GM10847 (cell line): Measurements from ENCODE around the gene TARM1.

Experiments used
- POLR2A ChIP-seq: IDR thresholded peaks from 2 replicates; pipeline ENCODE4 v1.6.1; 2011; ENCODE audit not compliant: insufficient read length; ENCODE audit errors: extremely low read depth

The TARM1 gene

DNA sequence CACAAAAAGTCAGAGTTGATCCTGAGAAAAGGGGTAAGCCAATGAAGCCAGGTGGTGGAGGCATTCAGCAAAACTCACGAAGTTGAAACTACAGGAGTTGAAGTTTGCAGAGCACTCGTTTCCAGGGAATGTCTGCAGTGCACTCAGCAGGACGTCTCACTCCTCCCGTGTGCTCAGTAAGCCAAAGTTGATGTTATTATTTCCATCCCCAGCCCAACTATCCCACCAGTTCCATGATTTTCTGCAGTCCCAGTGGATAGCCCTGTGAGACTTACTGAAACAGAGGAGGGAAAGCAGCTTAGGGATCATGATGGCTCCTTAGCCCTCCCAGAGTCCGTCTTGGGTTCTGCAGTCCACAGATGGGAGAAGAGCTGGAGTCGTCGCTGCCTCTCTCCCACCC, at the start of gene TARM1:
TARM1 (minus strand) TSS at position 334 of the 400 bp plus-strand sequence; CDS start at position 309, 25 bp downstream.
- TF ChIP-seq POLR2A: no peak

DNA sequence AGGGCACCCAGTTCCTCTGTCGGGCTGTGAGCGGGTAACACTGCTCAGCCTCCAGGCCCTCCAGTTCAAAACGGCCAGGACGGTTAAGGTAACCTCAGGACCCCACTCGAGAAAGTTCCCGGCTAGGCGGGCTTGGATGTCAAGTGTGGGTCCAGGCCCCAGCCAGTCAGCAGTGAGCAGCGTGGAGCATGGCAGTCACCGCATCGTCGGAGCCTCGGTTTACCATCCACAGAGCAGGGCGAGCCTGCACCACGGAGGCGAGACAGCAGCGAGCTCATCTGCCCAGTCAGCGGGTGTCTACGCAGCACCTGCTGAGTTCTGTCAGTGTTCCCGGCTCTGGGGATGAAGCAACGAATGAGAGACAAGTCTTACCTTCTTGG, 48.4 kb upstream of the TARM1 start:
- TF ChIP-seq POLR2A: no peak

DNA sequence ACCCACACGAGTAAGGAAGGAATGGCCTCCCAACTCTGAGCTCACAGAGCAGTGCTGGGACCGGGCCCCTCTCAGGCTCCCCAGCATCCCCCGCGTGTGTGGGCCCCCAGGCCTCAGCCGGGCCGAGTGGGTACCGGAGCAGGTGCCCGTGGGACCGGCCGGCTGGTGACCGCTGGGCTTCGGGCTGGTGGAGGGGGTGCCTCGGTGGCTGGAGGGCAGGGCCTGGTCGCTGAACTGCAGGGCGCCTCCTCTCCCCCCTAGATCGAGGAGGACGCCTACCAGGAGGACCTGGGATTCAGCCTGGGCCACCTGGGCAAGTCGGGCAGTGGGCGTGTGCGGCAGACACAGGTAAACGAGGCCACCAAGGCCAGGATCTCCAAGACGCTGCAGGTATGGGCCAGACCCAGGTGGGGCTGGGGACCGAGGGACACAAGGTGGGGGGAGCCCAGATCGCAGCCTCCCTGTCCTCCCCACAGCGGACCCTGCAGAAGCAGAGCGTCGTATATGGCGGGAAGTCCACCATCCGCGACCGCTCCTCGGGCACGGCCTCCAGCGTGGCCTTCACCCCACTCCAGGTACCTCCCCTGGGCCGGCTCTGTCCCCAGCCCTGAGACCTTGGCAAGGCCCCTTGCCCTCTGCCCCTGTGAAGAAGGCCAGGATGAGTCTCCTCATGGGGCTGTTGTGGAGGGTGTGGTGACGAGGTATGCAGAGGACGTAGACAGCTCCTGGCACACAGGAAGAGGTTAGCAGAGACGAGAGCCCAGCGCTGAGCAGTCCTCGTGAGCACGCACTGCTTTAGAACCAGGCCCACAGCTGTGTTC, 47.8 kb upstream of the TARM1 start:
- no peak for TF ChIP-seq POLR2A

DNA sequence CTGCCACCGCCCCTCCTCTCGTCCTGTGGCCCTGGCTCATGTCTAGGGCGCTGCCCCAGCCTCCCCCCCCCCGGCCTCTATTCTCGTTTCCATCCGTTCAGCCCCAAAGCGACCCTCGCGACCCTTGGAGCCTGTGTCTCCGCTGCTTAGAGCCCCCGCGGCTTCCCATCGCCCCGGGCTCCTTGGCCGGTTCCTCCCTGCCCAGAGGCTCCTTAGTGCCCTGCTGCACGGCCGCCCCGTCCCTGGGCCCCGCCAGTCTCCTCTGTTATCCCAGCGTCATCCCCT, 47.2 kb upstream of the TARM1 start:
- no peak for TF ChIP-seq POLR2A

DNA sequence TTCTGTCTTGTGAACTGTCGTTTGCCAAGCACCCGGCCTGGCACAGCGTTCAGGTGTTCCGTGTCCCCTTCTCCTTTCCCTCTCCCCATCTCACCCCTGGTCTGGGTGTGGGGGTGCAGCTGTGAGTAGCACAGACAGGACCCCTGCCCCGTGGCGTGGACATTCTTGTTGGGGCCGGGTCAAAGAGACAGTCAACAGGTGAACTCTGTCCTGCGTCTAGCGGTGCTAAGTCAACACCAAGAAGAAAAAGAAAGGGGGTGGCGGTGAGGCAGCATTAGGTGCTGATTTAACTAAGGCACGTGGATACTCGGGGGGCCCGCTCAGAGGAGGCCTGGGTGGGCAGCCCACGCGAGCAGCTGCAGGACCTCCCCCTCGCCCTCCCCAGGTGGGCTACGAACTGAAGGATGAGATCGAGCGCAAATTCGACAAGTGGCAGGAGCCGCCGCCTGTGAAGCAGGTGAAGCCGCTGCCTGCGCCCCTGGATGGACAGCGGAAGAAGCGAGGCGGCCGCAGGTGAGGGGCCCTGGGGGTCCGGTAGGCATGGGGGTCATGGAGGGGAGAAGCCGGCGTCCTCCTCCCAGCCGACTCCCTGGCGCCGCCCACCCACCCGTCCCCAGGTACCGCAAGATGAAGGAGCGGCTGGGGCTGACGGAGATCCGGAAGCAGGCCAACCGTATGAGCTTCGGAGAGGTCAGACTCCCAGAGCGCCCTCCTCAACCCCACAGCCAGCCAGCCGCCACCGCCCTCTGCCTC, 46.7 kb upstream of the TARM1 start:
- TF ChIP-seq POLR2A: no peak

DNA sequence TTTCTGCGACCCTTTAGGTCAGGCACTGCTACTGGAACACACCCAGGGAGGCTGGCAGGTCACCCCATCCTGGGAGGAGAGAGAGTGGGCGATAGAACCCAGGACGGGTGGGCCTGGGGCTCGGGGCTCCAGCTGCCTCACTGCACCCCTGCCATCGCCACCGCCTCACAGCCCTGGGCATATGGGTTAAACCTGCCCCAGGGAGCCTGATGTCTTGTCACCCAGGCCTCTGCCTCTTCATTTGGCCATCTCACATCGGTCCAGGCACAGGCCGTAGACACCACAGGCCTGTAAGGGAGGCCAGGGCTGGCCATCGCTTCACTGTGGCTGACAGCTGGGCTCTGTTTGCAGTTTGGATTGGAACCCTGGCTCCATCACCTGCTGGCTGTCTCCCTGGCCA, 44.5 kb upstream of the TARM1 start:
- no peak for TF ChIP-seq POLR2A

DNA sequence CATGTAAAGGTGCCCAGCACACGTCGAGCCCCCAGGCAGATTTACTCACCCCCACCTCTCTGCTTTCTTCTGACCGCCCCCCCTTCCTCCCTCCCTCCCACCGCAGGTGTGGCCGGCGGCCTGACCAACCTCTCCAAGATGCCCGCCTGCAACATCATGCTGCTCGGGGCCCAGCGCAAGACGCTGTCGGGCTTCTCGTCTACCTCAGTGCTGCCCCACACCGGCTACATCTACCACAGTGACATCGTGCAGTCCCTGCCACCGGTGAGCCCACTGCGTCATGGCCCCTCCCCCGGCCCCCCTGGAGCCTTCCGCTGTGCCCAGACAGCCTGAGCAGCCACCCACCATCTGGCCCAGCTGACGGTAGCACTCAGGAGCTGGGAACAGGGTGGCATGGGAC, 43.2 kb upstream of the TARM1 start:
- TF ChIP-seq POLR2A: no peak

DNA sequence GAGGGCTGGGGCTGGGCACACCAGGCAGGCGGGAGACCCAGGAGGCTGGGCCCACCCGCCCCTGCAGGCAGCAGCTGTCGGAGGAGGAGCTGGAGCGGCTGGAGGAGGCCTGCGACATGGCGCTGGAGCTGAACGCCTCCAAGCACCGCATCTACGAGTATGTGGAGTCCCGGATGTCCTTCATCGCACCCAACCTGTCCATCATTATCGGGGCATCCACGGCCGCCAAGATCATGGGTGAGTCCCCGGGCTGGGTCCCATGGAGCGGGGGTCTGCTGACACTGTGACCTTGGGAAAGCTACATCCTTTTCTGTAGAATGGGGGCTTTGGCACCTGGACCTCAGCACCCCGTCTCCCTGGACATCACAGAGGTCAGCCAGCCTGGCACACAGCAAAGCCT, 42.5 kb upstream of the TARM1 start:
- TF ChIP-seq POLR2A: no peak

DNA sequence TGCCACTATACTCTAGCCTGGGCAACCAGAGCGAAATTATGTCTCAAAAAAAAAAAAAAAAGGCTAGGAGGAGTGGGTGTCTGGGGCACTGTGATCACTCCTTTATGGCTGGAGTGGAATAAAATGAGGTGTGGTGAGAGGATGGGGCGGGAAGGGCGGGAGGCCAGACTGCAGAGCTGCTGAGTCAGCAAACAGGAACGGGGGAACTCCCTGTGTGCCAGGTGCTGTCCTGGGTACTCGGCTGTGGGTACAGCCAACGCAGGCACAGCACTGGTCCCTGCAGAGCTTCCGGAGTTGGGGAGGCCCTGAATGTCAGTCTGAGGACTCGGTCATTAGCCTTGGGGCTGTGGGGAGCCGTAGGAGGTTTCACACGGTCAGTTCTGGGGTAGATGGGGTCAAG, 40.1 kb upstream of the TARM1 start:
- no peak for TF ChIP-seq POLR2A

DNA sequence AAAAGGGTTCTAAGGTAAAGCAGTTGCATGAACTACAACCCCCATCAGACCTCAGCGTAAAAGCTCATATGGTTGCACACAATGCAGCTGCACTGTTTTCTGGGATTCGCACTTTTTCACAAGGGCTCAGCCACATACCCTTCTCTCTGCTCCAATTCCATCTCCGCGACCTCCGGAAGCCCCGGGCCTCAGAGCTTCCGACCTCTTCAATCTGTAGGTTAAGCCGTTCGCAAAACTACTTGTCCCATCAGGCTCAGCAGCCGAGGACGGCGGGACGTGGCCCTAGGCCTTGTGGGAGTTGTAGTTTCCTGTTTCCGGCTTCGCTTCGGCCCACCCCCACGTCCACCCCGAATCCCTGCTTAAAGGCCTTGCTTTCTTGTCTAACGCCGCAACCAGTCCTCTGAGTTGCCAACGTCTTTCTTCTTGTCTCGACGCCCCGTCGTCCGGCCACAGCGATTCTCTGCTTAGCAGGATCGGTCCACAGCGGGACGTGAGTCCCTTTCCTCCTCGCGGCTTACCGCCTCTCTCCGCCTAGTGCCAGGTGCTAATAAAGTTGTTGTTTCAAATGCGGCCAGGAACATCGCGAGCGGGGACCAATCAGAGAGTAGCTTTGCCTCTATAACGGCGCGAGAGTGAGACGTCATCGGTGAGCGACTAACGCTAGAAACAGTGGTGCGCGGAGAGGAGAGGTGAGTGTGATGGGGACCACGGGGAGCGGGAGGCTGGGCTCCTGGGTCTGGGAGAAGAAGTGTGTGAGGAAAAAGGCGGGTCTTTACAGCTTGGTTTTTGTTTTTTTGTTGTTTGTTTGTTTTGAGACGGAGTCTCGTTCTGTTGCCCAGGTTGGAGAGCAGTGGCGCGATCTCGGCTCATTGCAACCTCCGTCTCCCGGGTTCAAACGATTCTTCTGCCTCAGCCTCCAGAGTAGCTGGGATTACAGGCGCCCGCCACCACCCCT, 34.2 kb upstream of the TARM1 start, which contains the start of the genes PRPF31 and TFPT:
PRPF31 (plus strand) TSS at position 646 of the 955 bp plus-strand sequence. CDS start 2,525 bp downstream, outside the sequence.
TFPT (minus strand) TSS at position 549 of the 955 bp plus-strand sequence; CDS start at position 161, 388 bp downstream.
- peak; percentile 60 for TF ChIP-seq POLR2A

DNA sequence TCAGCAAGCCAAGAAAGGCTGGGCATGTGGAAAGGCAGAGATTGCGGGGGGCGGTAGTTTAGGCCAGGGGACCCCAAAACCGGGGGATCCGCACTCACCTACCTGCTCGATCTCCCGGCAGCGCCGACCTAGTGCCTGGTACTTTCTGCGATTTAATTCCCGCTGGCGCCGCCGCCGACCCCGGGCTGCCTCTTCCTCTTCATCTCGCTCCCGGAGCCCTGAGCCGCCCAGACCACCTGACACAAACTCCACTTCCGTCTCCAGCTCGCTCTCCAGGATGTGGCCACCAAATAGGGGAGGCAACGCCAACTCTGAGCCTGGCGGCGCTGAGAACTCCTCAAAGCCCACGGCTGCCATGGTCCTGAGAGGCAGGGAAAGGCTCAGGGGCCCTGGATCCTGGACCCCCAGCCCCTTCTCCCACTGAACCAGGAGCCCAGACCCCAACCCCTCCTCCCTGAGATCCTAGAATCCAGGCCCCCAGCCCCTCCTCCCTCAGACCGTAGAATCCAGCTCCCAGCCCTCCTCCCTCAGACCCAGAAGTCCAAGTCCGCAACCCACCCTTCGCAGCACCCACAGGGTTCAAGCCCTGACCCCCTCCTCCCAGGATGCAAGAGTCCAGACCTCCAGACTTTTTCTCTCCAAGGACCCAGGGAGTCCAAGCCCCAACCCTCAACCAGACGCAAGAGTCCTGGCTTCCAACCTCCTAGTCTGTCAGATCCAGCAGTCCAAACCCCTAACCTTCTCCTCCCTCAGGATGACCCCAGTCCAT, 33.4 kb upstream of the TARM1 start:
- TF ChIP-seq POLR2A: peak; percentile 39

DNA sequence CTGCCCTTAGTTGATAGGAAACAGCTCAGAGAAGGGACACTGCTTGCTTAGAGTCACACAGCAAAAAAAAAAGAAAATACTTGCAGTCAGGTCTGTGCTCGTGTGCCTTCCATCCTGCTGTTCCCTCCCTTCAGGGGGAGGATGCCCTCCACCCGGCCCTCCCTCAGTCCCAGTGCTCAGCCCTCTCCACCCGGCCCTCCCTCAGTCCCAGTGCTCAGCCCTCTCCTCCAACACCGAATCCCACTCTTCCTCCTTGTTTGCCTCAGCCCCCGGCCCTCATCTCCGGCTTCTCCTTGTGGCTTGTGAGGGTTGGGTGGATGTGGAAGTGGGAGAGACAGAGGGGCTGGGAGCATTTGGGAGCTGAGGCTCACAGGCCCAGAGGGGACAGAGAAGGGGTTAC, 28.5 kb upstream of the TARM1 start:
- TF ChIP-seq POLR2A: no peak

DNA sequence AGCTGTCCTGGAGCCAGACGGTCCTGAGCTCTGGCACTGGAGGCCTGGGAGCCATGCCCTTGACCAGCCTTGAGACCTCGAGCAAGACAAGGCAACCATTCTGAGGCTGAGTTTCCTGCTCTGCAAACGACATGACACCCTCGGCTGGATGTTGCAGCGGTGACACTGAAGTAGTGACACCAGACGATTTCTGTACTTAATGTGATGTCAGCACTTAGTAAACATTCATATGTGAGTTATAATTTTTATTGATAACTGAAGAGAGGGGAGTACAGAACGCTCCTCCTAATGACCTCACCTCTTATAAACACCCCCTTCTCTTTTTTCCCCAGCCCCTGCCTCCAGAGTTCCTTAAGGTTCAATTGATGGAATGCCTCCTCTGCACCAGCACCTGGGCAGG, 27.3 kb upstream of the TARM1 start:
- TF ChIP-seq POLR2A: no peak

DNA sequence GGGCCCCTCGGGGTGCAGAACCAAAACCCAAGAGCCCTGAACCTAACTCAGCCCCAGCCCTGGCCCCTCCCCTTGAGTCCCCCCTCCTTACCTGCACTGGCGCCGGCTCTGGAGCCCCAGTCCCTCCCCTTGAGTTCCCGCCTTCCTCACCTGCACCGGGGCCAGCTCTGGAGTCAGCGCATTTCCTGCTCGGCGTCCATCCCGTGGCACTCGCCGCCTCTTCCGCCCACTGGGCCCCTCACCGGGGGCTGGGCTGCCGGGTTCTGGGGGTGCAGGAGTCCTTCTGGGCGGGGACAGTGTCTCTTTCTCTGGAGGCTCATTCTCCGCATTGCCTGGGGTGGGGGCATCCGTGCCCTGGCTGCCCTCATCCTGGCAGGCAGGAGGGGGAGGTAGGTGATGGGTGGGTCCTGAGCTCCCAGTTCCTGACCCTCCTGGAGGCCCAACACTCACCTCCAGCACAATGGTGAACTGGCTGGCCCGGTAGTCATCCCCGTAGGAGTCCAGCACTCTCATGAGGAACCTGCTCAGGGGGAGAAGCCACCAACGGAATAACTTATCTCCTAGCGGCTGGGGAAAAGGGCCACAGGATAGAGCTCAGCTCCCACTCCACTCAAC, 26.8 kb upstream of the TARM1 start:
- TF ChIP-seq POLR2A: no peak
